Astrocyte (in vitro differentiated cells and primary cell): ENCODE measurements around the gene MYH9. TPM values are rescaled to one million over a fixed set of nuclear protein-coding genes. Genes with fewer than 3 reads are reported as not detected.

ENCODE experiments used
- DNase-seq: peaks from one replicate; pipeline ENCODE4 v3.0.0-alpha.2; 2010; ENCODE audit warnings: low read depth
- FAIRE-seq: peaks from 2 replicates; lab custom pipeline; 2011; peaks lifted over from hg19 to GRCh38; lab: Jason Lieb, UNC
- H2AFZ ChIP-seq: 2 replicates; pipeline ENCODE4 v1.6.0; 2012; ENCODE audit warnings: low read depth, low read length, inconsistent platforms
- H3K27ac ChIP-seq: 2 replicates; pipeline ENCODE4 v1.5.1; 2011; ENCODE audit warnings: low read depth, low read length, inconsistent platforms
- H3K27me3 ChIP-seq: 2 replicates; pipeline ENCODE4 v1.6.0; 2011; ENCODE audit warnings: low read length, inconsistent platforms; ENCODE audit not compliant: insufficient read depth
- H3K36me3 ChIP-seq: 2 replicates; pipeline ENCODE4 v1.5.1; 2011; ENCODE audit warnings: low read length, inconsistent platforms; ENCODE audit not compliant: insufficient read depth
- H3K4me1 ChIP-seq: 2 replicates; pipeline ENCODE4 v1.5.1; 2011; ENCODE audit warnings: low read length, inconsistent platforms; ENCODE audit not compliant: insufficient read depth
- H3K4me2 ChIP-seq: 2 replicates; pipeline ENCODE4 v1.6.0; 2012; ENCODE audit warnings: low read length, inconsistent platforms
- H3K4me3 ChIP-seq: 2 replicates; pipeline ENCODE4 v1.5.1; 2011; ENCODE audit warnings: low read depth, mild to moderate bottlenecking, low read length, inconsistent platforms; ENCODE audit not compliant: insufficient read depth
- H3K79me2 ChIP-seq: 2 replicates; pipeline ENCODE4 v1.6.0; 2012; ENCODE audit warnings: mild to moderate bottlenecking, low read length, inconsistent platforms; ENCODE audit not compliant: insufficient read depth
- H3K9ac ChIP-seq: 2 replicates; pipeline ENCODE4 v1.6.0; 2012; ENCODE audit warnings: mild to moderate bottlenecking, low read length, inconsistent platforms
- H3K9me3 ChIP-seq: 2 replicates; pipeline ENCODE4 v1.5.1; 2012; ENCODE audit warnings: low read depth, mild to moderate bottlenecking, low read length, inconsistent platforms; ENCODE audit not compliant: insufficient read depth
- H4K20me1 ChIP-seq: 2 replicates; pipeline ENCODE4 v1.6.0; 2012; ENCODE audit warnings: low read length, inconsistent platforms; ENCODE audit not compliant: insufficient read depth
- H3K27ac Mint-ChIP-seq: one replicate; pipeline ENCODE4 v1.8.0; 2021; ENCODE audit warnings: mild to moderate bottlenecking, mixed read lengths; ENCODE audit not compliant: unreplicated experiment
- H3K27me3 Mint-ChIP-seq: one replicate; pipeline ENCODE4 v1.8.0; 2021; ENCODE audit warnings: low read depth, mixed read lengths; ENCODE audit not compliant: unreplicated experiment
- H3K36me3 Mint-ChIP-seq: one replicate; pipeline ENCODE4 v1.8.0; 2021; ENCODE audit warnings: low read depth, mixed read lengths; ENCODE audit not compliant: unreplicated experiment
- H3K4me1 Mint-ChIP-seq: one replicate; pipeline ENCODE4 v1.8.0; 2021; ENCODE audit warnings: low read depth, mixed read lengths; ENCODE audit not compliant: unreplicated experiment
- H3K4me3 Mint-ChIP-seq: one replicate; pipeline ENCODE4 v1.8.0; 2021; ENCODE audit warnings: mild to moderate bottlenecking, moderate library complexity, mixed read lengths; ENCODE audit not compliant: unreplicated experiment
- H3K9me3 Mint-ChIP-seq: one replicate; pipeline ENCODE4 v1.8.0; 2021; ENCODE audit warnings: mild to moderate bottlenecking, mixed read lengths; ENCODE audit not compliant: unreplicated experiment
- EZH2 ChIP-seq: IDR thresholded peaks from 2 replicates; pipeline ENCODE4 v1.6.1; 2012; ENCODE audit warnings: mild to moderate bottlenecking, low read length, inconsistent platforms; ENCODE audit not compliant: insufficient read depth
- total RNA-seq: library from RNA; stranded (reverse); gene quantifications from 2 replicates; pipeline ENCODE4 v1.2.1, GENCODE V29; 2021
- TF ChIP-seq, protein P1 (sequence below): IDR thresholded peaks from 2 replicates; pipeline ENCODE4 v1.5.1; 2011; ENCODE audit warnings: low read depth, mild to moderate bottlenecking, inconsistent platforms, low read length, moderate library complexity; ENCODE audit not compliant: insufficient read depth

The MYH9 gene
- total RNA-seq, 1 donor from 2014 or later = 2,278 TPM

DNA sequence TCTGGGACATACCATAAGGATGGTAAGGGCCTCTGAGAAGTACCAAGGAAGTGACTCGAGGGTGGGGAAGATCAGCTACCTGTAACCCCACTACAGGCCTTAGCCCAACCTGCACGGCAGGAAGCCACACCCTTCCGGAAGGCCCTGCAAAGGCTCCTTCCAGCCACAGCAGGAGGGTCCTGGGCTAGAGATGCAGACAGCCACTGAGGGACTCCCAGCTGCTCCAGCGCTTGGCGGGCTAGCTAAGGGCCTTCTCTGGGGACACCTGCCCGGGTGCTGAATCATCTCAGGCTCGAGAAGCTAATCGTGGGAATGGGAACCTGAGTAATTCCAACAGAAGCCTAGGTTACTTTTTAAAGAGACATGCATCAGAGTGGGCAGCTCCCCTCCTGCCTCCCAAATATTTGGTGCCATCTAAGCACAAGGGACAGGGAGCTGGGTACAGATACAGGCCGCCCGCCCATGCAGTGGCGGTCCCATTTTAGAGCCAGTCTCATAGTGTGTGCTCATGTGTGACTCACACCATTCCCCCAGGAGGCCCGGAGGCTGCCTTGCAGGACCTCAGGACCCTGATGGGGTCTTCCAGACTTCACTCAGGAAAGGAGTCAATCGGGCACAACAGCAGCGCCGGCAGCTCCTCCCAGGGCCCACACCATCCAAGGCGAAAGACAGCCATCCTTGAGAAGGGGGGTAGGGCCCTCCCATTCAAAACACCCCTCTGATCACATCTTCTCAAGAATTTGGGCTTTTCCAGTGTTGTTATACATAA, 8.0 kb downstream of the MYH9 start:
- Histone ChIP-seq H3K27me3 (no peaks in the 10 kb centered on the region), H3K4me1 (peaks cover 64% of the 10 kb centered on the region), H3K27ac (peak overlapping the region; percentile 59), H3K36me3 (peaks cover 36% of the 10 kb centered on the region), H4K20me1 (peaks cover 98% of the 10 kb centered on the region), H3K9ac (peak overlapping the region; percentile 55), H3K9me3 (no peaks in the 10 kb centered on the region), H3K4me2 (peak overlapping the region; percentile 80), H3K4me3 (peak overlapping the region; percentile 9), H2AFZ (no peak overlapping the region), H3K79me2 (peaks cover 98% of the 10 kb centered on the region)
- Mint-ChIP-seq H3K4me1 (peaks cover 62% of the 10 kb centered on the region), H3K9me3 (no peaks in the 10 kb centered on the region), H3K27ac (peak overlapping the region; percentile 91), H3K36me3 (peaks cover 33% of the 10 kb centered on the region), H3K27me3 (no peaks in the 10 kb centered on the region), H3K4me3 (peak overlapping the region; percentile 72)
- no peak for TF ChIP-seq EZH2
- TF ChIP-seq, protein P1, sequence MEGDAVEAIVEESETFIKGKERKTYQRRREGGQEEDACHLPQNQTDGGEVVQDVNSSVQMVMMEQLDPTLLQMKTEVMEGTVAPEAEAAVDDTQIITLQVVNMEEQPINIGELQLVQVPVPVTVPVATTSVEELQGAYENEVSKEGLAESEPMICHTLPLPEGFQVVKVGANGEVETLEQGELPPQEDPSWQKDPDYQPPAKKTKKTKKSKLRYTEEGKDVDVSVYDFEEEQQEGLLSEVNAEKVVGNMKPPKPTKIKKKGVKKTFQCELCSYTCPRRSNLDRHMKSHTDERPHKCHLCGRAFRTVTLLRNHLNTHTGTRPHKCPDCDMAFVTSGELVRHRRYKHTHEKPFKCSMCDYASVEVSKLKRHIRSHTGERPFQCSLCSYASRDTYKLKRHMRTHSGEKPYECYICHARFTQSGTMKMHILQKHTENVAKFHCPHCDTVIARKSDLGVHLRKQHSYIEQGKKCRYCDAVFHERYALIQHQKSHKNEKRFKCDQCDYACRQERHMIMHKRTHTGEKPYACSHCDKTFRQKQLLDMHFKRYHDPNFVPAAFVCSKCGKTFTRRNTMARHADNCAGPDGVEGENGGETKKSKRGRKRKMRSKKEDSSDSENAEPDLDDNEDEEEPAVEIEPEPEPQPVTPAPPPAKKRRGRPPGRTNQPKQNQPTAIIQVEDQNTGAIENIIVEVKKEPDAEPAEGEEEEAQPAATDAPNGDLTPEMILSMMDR = no peak
- FAIRE-seq (no peak), DNase-seq (no peak)

DNA sequence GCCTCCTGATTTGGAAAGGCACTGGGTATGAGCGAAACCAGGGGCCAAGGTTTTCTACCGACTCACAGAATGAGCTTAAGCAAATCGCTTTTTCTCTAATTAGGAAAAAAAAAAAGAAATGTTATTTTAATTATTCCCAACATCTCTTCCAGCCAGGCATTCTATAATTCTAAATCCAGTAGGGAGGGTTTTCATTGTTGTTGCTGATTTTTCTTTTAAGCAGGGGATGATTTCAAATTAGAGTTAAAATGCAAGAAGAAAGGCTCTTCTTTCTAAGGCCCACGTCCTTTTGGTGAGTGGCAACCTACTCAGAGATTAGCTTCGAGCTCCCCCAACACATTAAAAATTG, 8.9 kb downstream of the MYH9 start:
- peaks cover 35% of the 10 kb centered on the region for H3K36me3 ChIP-seq
- no peak overlapping the region for H3K4me3 ChIP-seq
- H3K4me1 ChIP-seq = peaks cover 66% of the 10 kb centered on the region
- TF ChIP-seq EZH2 = no peak
- TF ChIP-seq, protein P1 = no peak
- peak overlapping the region; percentile 43 for H3K27ac ChIP-seq
- H3K9me3 ChIP-seq = no peaks in the 10 kb centered on the region
- Mint-ChIP-seq H3K36me3 (peaks cover 28% of the 10 kb centered on the region), H3K4me1 (peaks cover 62% of the 10 kb centered on the region), H3K27me3 (no peaks in the 10 kb centered on the region), H3K9me3 (no peaks in the 10 kb centered on the region), H3K4me3 (peak overlapping the region; percentile 79), H3K27ac (peak overlapping the region; percentile 90)
- H3K27me3 ChIP-seq = no peaks in the 10 kb centered on the region
- peak overlapping the region; percentile 20 for H3K9ac ChIP-seq
- no peak for DNase-seq
- no peak for FAIRE-seq
- no peak overlapping the region for H2AFZ ChIP-seq
- H4K20me1 ChIP-seq = peaks cover 99% of the 10 kb centered on the region
- peaks cover 99% of the 10 kb centered on the region for H3K79me2 ChIP-seq
- peak overlapping the region; percentile 42 for H3K4me2 ChIP-seq
